DND-41 (cell line): ENCODE measurements around the gene PXT1.

Experiments
- CTCF ChIP-seq: IDR thresholded peaks from 2 replicates; pipeline ENCODE4 v1.5.1; 2012; ENCODE audit warnings: borderline replicate concordance, low read length, moderate library complexity, mild to moderate bottlenecking; ENCODE audit not compliant: poor library complexity, severe bottlenecking; ENCODE audit errors: extremely low read depth
- EZH2 ChIP-seq: IDR thresholded peaks from 3 replicates; pipeline ENCODE4 v1.6.1; 2012; ENCODE audit warnings: borderline replicate concordance, low read depth, mild to moderate bottlenecking, moderate library complexity, low read length, inconsistent platforms; ENCODE audit not compliant: severe bottlenecking

DNA sequence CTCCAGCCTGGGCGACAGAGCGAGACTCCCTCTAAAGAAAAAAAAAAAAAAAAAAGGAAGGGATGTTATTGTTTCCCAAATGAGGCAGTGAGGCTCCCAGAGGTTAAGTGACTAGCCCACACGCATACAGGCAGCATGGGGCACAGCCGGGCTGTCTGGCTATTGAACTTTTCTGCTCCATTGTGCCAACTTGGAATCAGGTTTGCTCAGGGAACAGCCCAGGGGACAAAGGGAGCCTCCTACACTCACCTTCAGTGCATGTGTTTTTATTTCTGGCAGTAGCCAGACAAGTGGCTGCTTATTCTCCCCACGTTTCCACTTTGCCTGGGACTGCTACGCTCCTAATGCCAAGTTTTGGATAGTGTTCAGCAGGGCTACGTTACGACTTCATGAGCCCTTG, 65.9 kb downstream of the PXT1 start:
- TF ChIP-seq CTCF (no peak), EZH2 (no peak)
